HepG2 (cell line): ENCODE measurements around the gene PGM2. TPM values are rescaled to one million over a fixed set of nuclear protein-coding genes. Genes with fewer than 3 reads are reported as not detected.

Source experiments
- ATAC-seq: fragments of 200-7000 bp; cut with Tn5 transposase; 3 replicates; pipeline ENCODE4 v1.9.1; 2020; ENCODE audit warnings: mild to moderate bottlenecking, moderate library complexity
- BruUV-seq: library from RNA; stranded (reverse); fragments of 400-500 nt; replicated peaks from 2 replicates; lab custom pipeline; 2021; lab: Mats Ljungman, UMichigan
- CTCF ChIA-PET: fragments of 300-600 bp; formaldehyde crosslinking; extraction: SDS; loops from one replicate; lab custom pipeline; 2021; ENCODE audit warnings: low total read pairs, inconsistent platforms, low intra/inter-chr PET ratio; lab: Yijun Ruan, JAX
- POLR2A ChIA-PET: fragments of 350-600 bp; sonication (Branson Sonifier 250); formaldehyde crosslinking; loops from one replicate; lab custom pipeline; 2020; ENCODE audit warnings: antibody characterized with exemption, inconsistent platforms; lab: Yijun Ruan, JAX
- DNase-seq: peaks from one replicate; pipeline ENCODE4 v3.0.0-alpha.2; 2015; ENCODE audit warnings: low spot score
- FAIRE-seq: peaks from 3 replicates; lab custom pipeline; 2011; peaks lifted over from hg19 to GRCh38; lab: Jason Lieb, UNC
- H2AFZ ChIP-seq: one replicate; pipeline ENCODE4 v1.6.1; 2011; ENCODE audit warnings: low read length, inconsistent platforms
- H3K27ac ChIP-seq: fragments of 300-600 bp; 3 replicates; pipeline ENCODE4 v1.8.0; 2011; ENCODE audit warnings: mixed run types, mild to moderate bottlenecking, mixed read lengths, low read length, inconsistent platforms; ENCODE audit not compliant: insufficient read depth; ENCODE audit errors: extremely low read length
- H3K27me3 ChIP-seq, 2 experiments: fragments of 200-600 bp in 1 of 2; 2 replicates in 1 of 2; 3 replicates in 1 of 2; pipeline versions ENCODE4 v1.6.0 to v1.8.0; 2011; ENCODE audit warnings: low read length in 2 of 2, mild to moderate bottlenecking in 2 of 2, moderate library complexity in 2 of 2, inconsistent platforms in 1 of 2; ENCODE audit not compliant: insufficient read depth in 2 of 2, control insufficient read depth in 1 of 2
- H3K36me3 ChIP-seq, 2 experiments: fragments of 200-600 bp in 1 of 2; replicated peaks in 1 of 2; 2 replicates in 1 of 2; 3 replicates in 1 of 2; pipeline versions ENCODE4 v1.5.1 to v1.8.0; 2011; ENCODE audit warnings: low read length in 2 of 2, inconsistent platforms in 1 of 2; ENCODE audit not compliant: insufficient read depth in 2 of 2, control insufficient read depth in 1 of 2
- H3K4me1 ChIP-seq: 2 replicates; pipeline ENCODE4 v1.5.1; 2012; ENCODE audit warnings: low read length, inconsistent platforms; ENCODE audit not compliant: insufficient read depth
- H3K4me2 ChIP-seq: 2 replicates; pipeline ENCODE4 v1.6.0; 2011; ENCODE audit warnings: low read depth, low read length, inconsistent platforms
- H3K4me3 ChIP-seq, 3 experiments: fragments of 200-600 bp in 1 of 3; sonication (generic), shearing (Covaris generic) in 1 of 3; replicated peaks in 1 of 3; 2 replicates each; pipeline ENCODE4 v1.5.1; 2011 to 2016; ENCODE audit warnings: low read length in 3 of 3, inconsistent platforms in 2 of 3, low read depth in 2 of 3, mild to moderate bottlenecking in 2 of 3, control low read depth in 1 of 3, mixed read lengths in 1 of 3; ENCODE audit not compliant: insufficient read depth in 1 of 3
- H3K79me2 ChIP-seq: one replicate; pipeline ENCODE4 v1.6.1; 2011; ENCODE audit warnings: low read length, inconsistent platforms; ENCODE audit not compliant: insufficient read depth
- H3K9ac ChIP-seq: 2 replicates; pipeline ENCODE4 v1.6.0; 2011; ENCODE audit warnings: mild to moderate bottlenecking, low read depth, low read length, inconsistent platforms; ENCODE audit not compliant: insufficient read depth
- H3K9me3 ChIP-seq: 2 replicates; pipeline ENCODE4 v1.5.1; 2012; ENCODE audit warnings: mild to moderate bottlenecking, low read length
- H4K20me1 ChIP-seq: 2 replicates; pipeline ENCODE4 v1.6.0; 2011; ENCODE audit warnings: inconsistent platforms, mild to moderate bottlenecking, low read length, moderate library complexity; ENCODE audit not compliant: insufficient read depth
- ASH2L ChIP-seq: fragments of 300-600, 200-600 bp; sonication (generic); IDR thresholded peaks from 2 replicates; pipeline ENCODE4 v1.7.0; 2017; ENCODE audit warnings: low read depth, mild to moderate bottlenecking, moderate library complexity, mixed read lengths, low read length; ENCODE audit not compliant: insufficient read length
- ATF4 ChIP-seq, 2 experiments: fragments of 450-650 bp in 1 of 2; sonication (generic) in 1 of 2; formaldehyde crosslinking; IDR thresholded peaks; 2 replicates each; pipeline versions ENCODE4 v1.5.0 to v1.8.0; 2020 to 2022; ENCODE audit warnings: mild to moderate bottlenecking in 1 of 2, missing genetic modification reagents in 1 of 2
- EED ChIP-seq: sonication (generic); formaldehyde crosslinking; IDR thresholded peaks from 2 replicates; pipeline ENCODE4 v1.5.0; 2020; ENCODE audit warnings: mild to moderate bottlenecking, missing genetic modification reagents
- ELF4 ChIP-seq: sonication (generic); formaldehyde crosslinking; IDR thresholded peaks from 2 replicates; pipeline ENCODE4 v1.5.0; 2020; ENCODE audit warnings: missing genetic modification reagents, mild to moderate bottlenecking, moderate library complexity, borderline replicate concordance
- GABPB1 ChIP-seq: IDR thresholded peaks from 2 replicates; pipeline ENCODE4 v1.6.1; 2016; ENCODE audit warnings: mild to moderate bottlenecking, missing genetic modification reagents, moderate library complexity, missing compliant biosample characterization
- JUN ChIP-seq: sonication (generic); formaldehyde crosslinking; IDR thresholded peaks from 2 replicates; pipeline ENCODE4 v1.4.0; 2020; ENCODE audit warnings: mild to moderate bottlenecking, missing genetic modification reagents
- MTF2 ChIP-seq: sonication (generic); formaldehyde crosslinking; IDR thresholded peaks from 2 replicates; pipeline ENCODE4 v1.5.0; 2020; ENCODE audit warnings: missing genetic modification reagents, borderline replicate concordance
- POLR2AphosphoS5 ChIP-seq: IDR thresholded peaks from 2 replicates; pipeline ENCODE4 v1.6.1; 2012; ENCODE audit warnings: low read depth, low read length
- RFX3 ChIP-seq: IDR thresholded peaks from 2 replicates; pipeline ENCODE4 v1.6.1; 2016; ENCODE audit warnings: missing biosample characterization, missing genetic modification reagents
- ZBTB44 ChIP-seq: sonication (generic); formaldehyde crosslinking; IDR thresholded peaks from 2 replicates; pipeline ENCODE4 v1.4.0; 2020; ENCODE audit warnings: missing genetic modification reagents
- ZMYM2 ChIP-seq: sonication (generic); formaldehyde crosslinking; IDR thresholded peaks from 2 replicates; pipeline ENCODE4 v1.8.0; 2022; ENCODE audit warnings: mild to moderate bottlenecking, missing genetic modification reagents
- ZNF230 ChIP-seq: sonication (generic); formaldehyde crosslinking; IDR thresholded peaks from 2 replicates; pipeline ENCODE4 v1.4.0; 2020; ENCODE audit warnings: mild to moderate bottlenecking, missing genetic modification reagents
- ZNF878 ChIP-seq: sonication (generic); formaldehyde crosslinking; IDR thresholded peaks from 2 replicates; pipeline ENCODE4 v1.8.1; 2023; ENCODE audit warnings: mild to moderate bottlenecking, missing genetic modification reagents, moderate library complexity
- in situ Hi-C: cut with HindIII; loops from 2 replicates; pipeline ENCODE4 v1.10.0; 2017; ENCODE audit warnings: low pct_unique_long_range_greater_than_20kb; ENCODE audit not compliant: extremely low pct_ligation_motif_present
- intact Hi-C: fragments of 100-400 bp; cut with micrococcal nuclease; formaldehyde crosslinking; loops from one replicate; pipeline ENCODE4 v1.10.0; 2022; ENCODE audit not compliant: unreplicated experiment
- polyA plus RNA-seq, 8 experiments: library from polyadenylated mRNA; depleted of rRNA in 3 of 8; stranded (reverse) in 7 of 8; unstranded in 1 of 8; fragments of >200 nt; fragmentation: Illumina TruSeq in 4 of 8; extraction: Trizol in 4 of 8; gene quantifications; 2 replicates each; pipeline versions ENCODE4 v1.2.1 to v1.2.3, GENCODE V29; 2011 to 2016; ENCODE audit warnings: low read depth in 4 of 8, missing spikeins in 1 of 8, mixed read lengths in 1 of 8; ENCODE audit not compliant: insufficient read depth in 1 of 8
- total RNA-seq, 5 experiments: library from RNA; depleted of rRNA; stranded (reverse); fragments of >200 nt; fragmentation: Illumina TruSeq; extraction: Trizol; gene quantifications; 2 replicates each; pipeline ENCODE4 v1.2.3, GENCODE V29; 2016; ENCODE audit warnings: low read depth in 1 of 5
- TF ChIP-seq, protein P1 (sequence below): sonication (generic); formaldehyde crosslinking; IDR thresholded peaks from 2 replicates; pipeline ENCODE4 v1.5.0; 2020; ENCODE audit warnings: missing genetic modification reagents
- TF ChIP-seq, protein P2 (sequence below): sonication (generic); formaldehyde crosslinking; IDR thresholded peaks from 2 replicates; pipeline ENCODE4 v1.4.0; 2020; ENCODE audit warnings: missing genetic modification reagents, borderline replicate concordance

Gene PGM2
- total and polyA plus RNA-seq, 2 of the 13 experiments (the other 11 are each of a cell fraction or from before 2014, with no cell fraction given), result 14.6 to 36.9 TPM

- TF ChIP-seq, protein P1, sequence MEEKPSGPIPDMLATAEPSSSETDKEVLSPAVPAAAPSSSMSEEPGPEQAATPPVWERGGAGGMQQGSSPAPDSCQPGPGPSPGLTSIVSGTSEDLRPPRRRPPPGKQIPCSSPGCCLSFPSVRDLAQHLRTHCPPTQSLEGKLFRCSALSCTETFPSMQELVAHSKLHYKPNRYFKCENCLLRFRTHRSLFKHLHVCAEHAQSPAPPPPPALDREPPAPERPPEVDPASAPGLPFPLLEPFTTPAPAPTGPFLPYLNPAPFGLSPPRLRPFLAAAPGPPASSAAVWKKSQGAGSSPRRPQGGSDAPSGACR (CRISPR knock-in tag), result no peak
- TF ChIP-seq RFX3, result no peak
- TF ChIP-seq MTF2 (CRISPR knock-in tag), result no peak
- no peak for TF ChIP-seq ELF4 (CRISPR knock-in tag)
- TF ChIP-seq, protein P2, sequence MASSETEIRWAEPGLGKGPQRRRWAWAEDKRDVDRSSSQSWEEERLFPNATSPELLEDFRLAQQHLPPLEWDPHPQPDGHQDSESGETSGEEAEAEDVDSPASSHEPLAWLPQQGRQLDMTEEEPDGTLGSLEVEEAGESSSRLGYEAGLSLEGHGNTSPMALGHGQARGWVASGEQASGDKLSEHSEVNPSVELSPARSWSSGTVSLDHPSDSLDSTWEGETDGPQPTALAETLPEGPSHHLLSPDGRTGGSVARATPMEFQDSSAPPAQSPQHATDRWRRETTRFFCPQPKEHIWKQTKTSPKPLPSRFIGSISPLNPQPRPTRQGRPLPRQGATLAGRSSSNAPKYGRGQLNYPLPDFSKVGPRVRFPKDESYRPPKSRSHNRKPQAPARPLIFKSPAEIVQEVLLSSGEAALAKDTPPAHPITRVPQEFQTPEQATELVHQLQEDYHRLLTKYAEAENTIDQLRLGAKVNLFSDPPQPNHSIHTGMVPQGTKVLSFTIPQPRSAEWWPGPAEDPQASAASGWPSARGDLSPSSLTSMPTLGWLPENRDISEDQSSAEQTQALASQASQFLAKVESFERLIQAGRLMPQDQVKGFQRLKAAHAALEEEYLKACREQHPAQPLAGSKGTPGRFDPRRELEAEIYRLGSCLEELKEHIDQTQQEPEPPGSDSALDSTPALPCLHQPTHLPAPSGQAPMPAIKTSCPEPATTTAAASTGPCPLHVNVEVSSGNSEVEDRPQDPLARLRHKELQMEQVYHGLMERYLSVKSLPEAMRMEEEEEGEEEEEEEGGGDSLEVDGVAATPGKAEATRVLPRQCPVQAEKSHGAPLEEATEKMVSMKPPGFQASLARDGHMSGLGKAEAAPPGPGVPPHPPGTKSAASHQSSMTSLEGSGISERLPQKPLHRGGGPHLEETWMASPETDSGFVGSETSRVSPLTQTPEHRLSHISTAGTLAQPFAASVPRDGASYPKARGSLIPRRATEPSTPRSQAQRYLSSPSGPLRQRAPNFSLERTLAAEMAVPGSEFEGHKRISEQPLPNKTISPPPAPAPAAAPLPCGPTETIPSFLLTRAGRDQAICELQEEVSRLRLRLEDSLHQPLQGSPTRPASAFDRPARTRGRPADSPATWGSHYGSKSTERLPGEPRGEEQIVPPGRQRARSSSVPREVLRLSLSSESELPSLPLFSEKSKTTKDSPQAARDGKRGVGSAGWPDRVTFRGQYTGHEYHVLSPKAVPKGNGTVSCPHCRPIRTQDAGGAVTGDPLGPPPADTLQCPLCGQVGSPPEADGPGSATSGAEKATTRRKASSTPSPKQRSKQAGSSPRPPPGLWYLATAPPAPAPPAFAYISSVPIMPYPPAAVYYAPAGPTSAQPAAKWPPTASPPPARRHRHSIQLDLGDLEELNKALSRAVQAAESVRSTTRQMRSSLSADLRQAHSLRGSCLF (CRISPR knock-in tag), result no peak
- no peak for TF ChIP-seq ZNF878 (CRISPR knock-in tag)
- no peak for TF ChIP-seq ZMYM2
Measured at GRCh38 chr4:37895271-37895670, 68.8 kb downstream of the PGM2 start (continued).

- Histone ChIP-seq H3K9ac (no peak overlapping the region), H3K4me2 (no peak overlapping the region), H3K4me3 (no peak overlapping the region), H2AFZ (no peak overlapping the region), H3K9me3 (no peaks in the 10 kb centered on the region), H3K36me3 (no peaks in the 10 kb centered on the region), H3K4me1 (peaks cover 7% of the 10 kb centered on the region; the same call in 1 of the 2 replicates), H4K20me1 (no peaks in the 10 kb centered on the region), H3K27ac (no peak overlapping the region), H3K27me3 (peaks cover 0 to 22% of the 10 kb centered on the region in 2 experiments; a peak in 2 of 5 replicates), H3K79me2 (no peaks in the 10 kb centered on the region)
- FAIRE-seq (no peak), ATAC-seq (no peak), DNase-seq (no peak)
- BruUV-seq, result no TSS peak
- intact Hi-C loops, result no loop called here
- TF ChIP-seq JUN (CRISPR knock-in tag) (no peak), POLR2AphosphoS5 (no peak), ASH2L (no peak), ZBTB44 (CRISPR knock-in tag) (no peak), GABPB1 (CRISPR knock-in tag) (no peak), EED (no peak), ZNF230 (CRISPR knock-in tag) (no peak), ATF4 (CRISPR knock-in tag; IDR thresholded peaks at IDR 0.05) (no peak)
- in situ Hi-C loops, result no loop called here
- CTCF ChIA-PET, result no interaction called here
- POLR2A ChIA-PET, result no interaction called here
Measured at GRCh38 chr4:37896206-37896860, 69.8 kb downstream of the PGM2 start.
